HG03097 (cell line): Measurements from ENCODE around the gene CRKL.
"Not testable (repeated sequence)": the region's sequence is repeated elsewhere in the genome, so short reads cannot be mapped to it uniquely, and the experiment has no call there.

ENCODE experiments used
- ATAC-seq: cut with Tn5 transposase; IDR thresholded peaks from one replicate; pipeline ENCODE4 v1.9.1; 2021; ENCODE audit not compliant: unreplicated experiment, low FRiP score

Gene CRKL

GRCh38 chr22:20965104-20965887 lies 48.1 kb downstream of the CRKL start:
- ATAC-seq: no peak

- ATAC-seq: no peak
Observed at GRCh38 chr22:20965888-20966855, 49.0 kb downstream of the CRKL start.

GRCh38 chr22:20966883-20967696 lies 49.9 kb downstream of the CRKL start, which contains the start of gene AIFM3:
Gene AIFM3 (plus strand): TSS chr22:20967255. CDS start chr22:20967945, 690 bp downstream.
- ATAC-seq: no peak

GRCh38 chr22:20967697-20968211 lies 50.5 kb downstream of the CRKL start:
- ATAC-seq: no peak

DNA sequence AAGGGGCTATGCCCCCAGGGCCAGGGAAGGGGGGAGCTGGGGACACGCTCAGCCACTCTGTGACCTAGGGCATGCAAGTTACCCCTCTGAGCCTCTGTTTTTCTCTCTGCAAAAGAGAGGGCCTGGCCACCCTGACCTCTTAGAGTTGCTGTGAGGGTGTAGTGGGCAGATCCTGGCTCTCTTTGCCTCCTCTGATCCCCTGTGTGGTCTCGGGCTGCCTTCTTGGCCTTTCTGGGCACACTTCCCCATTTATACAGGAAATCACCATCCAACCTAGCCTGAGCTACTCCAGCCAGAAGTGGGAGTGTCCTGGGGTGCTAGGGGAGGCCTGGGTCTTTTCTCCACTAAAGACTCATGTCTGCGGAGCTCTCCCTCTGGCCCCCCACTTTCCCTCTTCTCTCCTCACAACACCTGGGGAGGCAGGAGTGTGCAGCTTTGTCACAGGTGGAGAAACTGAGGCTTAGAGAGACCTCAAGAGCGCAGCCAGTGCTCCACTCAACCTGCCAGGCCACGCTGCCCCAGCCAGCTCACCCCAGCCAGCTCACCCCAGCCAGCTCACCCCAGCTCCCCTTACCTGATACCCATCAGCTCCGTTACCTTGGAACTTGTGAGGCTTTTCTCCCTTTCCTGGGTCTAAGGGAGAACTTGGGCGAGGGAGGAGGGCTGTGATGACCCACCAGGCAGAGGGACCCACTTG lies 51.2 kb downstream of the CRKL start:
- no peak for ATAC-seq

DNA sequence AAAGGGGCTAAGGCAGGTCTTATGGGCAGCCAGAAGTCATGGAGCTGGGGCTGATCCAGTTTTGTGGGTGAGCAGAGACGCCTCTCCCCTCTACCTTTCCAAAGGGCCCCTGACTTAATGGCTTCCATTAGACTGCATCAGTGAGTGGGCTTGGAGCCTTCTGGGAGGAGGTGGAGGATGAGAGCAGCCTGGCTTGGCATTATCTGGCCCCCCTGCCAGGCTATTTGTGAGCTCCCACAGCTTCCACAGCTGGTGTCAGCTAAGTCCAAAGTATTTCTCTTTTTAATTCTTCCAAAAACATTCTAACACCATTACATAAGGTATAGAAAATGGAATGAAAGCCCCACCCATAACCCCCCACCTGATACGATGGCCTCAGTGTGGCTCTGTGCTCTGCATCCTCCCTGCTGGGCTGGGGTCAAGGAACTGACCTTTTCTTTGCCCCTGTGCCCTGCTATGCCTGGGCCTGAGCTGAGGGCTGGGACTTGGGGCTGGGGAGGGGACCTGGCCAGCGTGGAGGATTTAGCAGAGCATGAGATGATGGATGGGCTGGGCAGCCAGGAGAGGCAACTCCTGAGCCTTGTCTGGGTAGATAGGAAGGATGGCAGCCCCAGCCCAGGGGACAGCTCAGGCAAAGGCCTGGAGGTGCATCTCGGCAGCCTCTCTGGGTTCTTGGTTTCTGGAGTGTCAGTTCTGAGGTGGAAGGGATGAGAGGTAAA lies 53.9 kb downstream of the CRKL start:
- ATAC-seq: no peak

GRCh38 chr22:20972014-20972694 lies 54.9 kb downstream of the CRKL start:
- not testable (repeated sequence) for ATAC-seq

- no peak for ATAC-seq
Observed at GRCh38 chr22:20972933-20973577, 55.8 kb downstream of the CRKL start.

GRCh38 chr22:20973634-20974286 lies 56.6 kb downstream of the CRKL start:
- ATAC-seq: no peak

DNA sequence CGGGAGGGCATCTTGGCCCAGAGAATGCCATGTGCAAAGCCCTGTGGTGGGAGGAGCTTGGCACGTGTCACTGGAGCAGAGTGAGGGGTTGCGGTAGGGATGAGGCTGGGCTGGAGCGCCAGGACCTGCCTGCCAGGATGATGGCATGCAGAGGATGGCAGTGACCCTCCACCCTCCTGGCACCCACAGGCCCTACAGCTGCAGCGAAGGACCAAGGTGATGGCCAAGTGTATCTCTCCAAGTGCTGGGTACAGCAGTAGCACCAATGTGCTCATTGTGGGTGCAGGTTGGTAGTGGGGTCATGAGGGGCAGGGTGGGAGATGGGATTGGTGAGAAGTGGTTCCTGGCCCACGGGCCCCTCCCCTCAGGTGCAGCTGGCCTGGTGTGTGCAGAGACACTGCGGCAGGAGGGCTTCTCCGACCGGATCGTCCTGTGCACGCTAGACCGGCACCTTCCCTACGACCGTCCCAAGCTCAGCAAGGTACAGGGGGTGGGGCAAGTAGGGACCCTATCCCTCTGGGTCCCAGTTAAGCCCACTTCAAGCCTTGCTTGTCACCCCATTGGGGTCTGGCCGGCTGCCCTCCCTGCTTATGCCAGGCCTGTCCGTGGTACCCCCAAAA lies 57.2 kb downstream of the CRKL start:
- no peak for ATAC-seq

GRCh38 chr22:20975541-20976290 lies 58.5 kb downstream of the CRKL start:
- no peak for ATAC-seq

GRCh38 chr22:20976291-20976877 lies 59.2 kb downstream of the CRKL start:
- no peak for ATAC-seq

GRCh38 chr22:20977019-20977418 lies 59.8 kb downstream of the CRKL start:
- ATAC-seq: no peak

DNA sequence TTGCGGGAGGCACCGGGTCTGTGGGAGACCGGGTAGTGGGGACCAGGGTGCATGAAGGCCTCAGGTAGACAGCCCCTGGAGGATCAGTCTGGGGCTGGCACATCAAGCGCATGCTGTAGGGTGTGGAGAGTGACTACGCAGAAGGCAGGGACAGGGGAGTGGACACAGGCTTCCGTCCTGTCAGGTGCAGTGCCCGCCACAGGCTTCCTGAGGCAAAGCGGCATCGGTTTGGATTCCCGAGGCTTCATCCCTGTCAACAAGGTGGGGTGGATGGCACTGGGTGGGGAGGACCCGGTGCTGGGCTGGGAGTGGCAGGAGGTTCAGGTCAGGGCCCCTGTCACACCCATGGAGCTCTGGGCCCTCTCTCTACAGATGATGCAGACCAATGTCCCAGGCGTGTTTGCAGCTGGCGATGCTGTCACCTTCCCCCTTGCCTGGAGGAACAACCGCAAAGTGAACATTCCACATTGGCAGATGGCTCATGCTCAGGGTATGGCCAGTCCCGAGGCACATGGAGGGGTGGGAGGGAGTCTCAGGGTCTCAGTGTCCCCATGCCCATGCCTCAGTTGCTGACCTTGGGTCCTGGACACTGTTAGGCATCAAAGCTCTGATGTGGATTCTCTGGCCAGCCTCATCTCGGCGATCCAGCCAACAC lies 60.4 kb downstream of the CRKL start:
- no peak for ATAC-seq

GRCh38 chr22:20978419-20978818 lies 61.2 kb downstream of the CRKL start:
- ATAC-seq: no peak
